Breast epithelium (tissue), 3 donors: ENCODE results near the gene LEPR.

Source experiments
- CTCF ChIP-seq, 3 donors: fragments of 450-650 bp; IDR thresholded peaks; one replicate each; pipeline ENCODE4 v1.5.1; 2016 to 2017; ENCODE audit warnings: antibody characterized with exemption in 3 of 3, mild to moderate bottlenecking in 3 of 3, moderate library complexity in 3 of 3
- POLR2AphosphoS5 ChIP-seq, 3 donors: sonication (generic); formaldehyde crosslinking; IDR thresholded peaks; one replicate each; pipeline ENCODE4 v1.6.1; 2017; ENCODE audit warnings: antibody characterized with exemption in 3 of 3

GRCh38 chr1:65440322-65440900, 19.9 kb downstream of the LEPR start:
- TF ChIP-seq CTCF (IDR thresholded peaks at IDR 0.05) = no peak
- no peak for TF ChIP-seq POLR2AphosphoS5 (IDR thresholded peaks at IDR 0.05)
